ENCODE results near the gene RGS8.

DNA sequence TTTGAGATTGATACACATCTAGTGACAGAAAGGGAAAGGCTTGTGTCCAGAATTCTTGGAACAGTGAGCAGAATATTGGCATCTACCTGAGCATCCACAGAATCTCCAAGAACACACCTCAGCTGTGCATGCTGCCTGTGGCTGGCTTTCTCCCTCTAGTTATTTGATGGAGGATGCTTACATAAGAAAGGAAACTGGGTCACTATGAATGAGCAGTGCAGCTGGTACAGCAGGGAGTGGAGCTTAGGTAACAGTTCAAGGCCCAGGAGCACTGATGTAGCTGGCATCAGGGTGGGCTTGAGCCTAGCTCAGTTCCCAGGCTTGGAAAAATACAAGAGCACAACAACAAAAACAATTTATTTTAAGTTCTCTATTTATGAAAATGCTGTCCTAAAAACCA is 26.3 kb downstream of the RGS8 start:
- no peak for TF ChIP-seq POLR2A (IDR thresholded peaks at IDR 0.05; ENCODE audit: low read length)
- TF ChIP-seq GATA1 (IDR thresholded peaks at IDR 0.05; ENCODE audit: low read depth, low read length), result no peak
